ENCODE data around the gene CHSY3. TPM values are rescaled to one million over a fixed set of nuclear protein-coding genes. Genes with fewer than 3 reads are reported as not detected.

The CHSY3 gene
- total and polyA plus RNA-seq, 4 donors = 0.40 to 7.7 (median 2.1) TPM

DNA sequence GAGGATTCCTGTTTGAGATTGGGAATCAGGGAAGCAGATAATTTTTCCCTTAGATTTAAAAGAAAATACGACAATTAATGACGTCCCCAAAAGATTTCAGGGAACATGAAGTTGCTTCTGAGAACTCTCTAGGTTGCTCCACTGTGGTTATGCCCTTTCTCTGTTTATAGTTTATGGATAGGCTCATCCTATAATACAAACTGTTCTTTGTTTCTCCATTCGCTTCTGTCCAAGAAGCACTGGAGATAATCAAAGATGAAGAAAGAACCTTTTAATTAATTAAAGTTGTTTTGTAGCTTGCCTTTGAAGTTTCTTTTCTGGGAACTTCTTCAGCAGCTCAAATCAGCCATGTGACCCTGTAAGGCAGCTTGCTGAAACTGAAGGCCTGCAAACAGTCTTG is 87.5 kb downstream of the CHSY3 start:
- Histone ChIP-seq H3K27me3 (ENCODE audit: control insufficient read depth in 4 of 4, insufficient read depth in 4 of 4, low read length in 3 of 4) (no peaks in the 10 kb centered on the region), H3K9ac (ENCODE audit: low read depth in 1 of 2, low read length in 2 of 2) (no peak overlapping the region), H3K36me3 (ENCODE audit: control insufficient read depth in 4 of 4, insufficient read depth in 3 of 4, low read depth in 1 of 4, low read length in 3 of 4) (no peaks in the 10 kb centered on the region), H3K4me1 (ENCODE audit: control insufficient read depth in 4 of 4, insufficient read depth in 4 of 4, low read length in 3 of 4) (no peaks in the 10 kb centered on the region), H3K4me3 (ENCODE audit: low read depth in 1 of 3, low read length in 3 of 3) (no peak overlapping the region), H3K9me3 (ENCODE audit: control insufficient read depth in 4 of 4, low read length in 3 of 4) (no peaks in the 10 kb centered on the region), H3K27ac (ENCODE audit: low read depth in 1 of 2, low read length in 2 of 2) (no peak overlapping the region)
- DNase-seq (ENCODE audit: low spot score) = no peak
- 70% methylated on average over 3 of the region's 3 CpGs for WGBS
- TF ChIP-seq SP1 (IDR thresholded peaks at IDR 0.05) (no peak), FOXA1 (IDR thresholded peaks at IDR 0.05) (no peak), GABPA (IDR thresholded peaks at IDR 0.05 in 1 of 2, conservative IDR thresholded peaks at IDR 0.05 in 1 of 2) (no peak), RXRA (IDR thresholded peaks at IDR 0.05) (no peak)
- TF ChIP-seq, protein P1, sequence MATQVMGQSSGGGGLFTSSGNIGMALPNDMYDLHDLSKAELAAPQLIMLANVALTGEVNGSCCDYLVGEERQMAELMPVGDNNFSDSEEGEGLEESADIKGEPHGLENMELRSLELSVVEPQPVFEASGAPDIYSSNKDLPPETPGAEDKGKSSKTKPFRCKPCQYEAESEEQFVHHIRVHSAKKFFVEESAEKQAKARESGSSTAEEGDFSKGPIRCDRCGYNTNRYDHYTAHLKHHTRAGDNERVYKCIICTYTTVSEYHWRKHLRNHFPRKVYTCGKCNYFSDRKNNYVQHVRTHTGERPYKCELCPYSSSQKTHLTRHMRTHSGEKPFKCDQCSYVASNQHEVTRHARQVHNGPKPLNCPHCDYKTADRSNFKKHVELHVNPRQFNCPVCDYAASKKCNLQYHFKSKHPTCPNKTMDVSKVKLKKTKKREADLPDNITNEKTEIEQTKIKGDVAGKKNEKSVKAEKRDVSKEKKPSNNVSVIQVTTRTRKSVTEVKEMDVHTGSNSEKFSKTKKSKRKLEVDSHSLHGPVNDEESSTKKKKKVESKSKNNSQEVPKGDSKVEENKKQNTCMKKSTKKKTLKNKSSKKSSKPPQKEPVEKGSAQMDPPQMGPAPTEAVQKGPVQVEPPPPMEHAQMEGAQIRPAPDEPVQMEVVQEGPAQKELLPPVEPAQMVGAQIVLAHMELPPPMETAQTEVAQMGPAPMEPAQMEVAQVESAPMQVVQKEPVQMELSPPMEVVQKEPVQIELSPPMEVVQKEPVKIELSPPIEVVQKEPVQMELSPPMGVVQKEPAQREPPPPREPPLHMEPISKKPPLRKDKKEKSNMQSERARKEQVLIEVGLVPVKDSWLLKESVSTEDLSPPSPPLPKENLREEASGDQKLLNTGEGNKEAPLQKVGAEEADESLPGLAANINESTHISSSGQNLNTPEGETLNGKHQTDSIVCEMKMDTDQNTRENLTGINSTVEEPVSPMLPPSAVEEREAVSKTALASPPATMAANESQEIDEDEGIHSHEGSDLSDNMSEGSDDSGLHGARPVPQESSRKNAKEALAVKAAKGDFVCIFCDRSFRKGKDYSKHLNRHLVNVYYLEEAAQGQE (IDR thresholded peaks at IDR 0.05) = no peak
- TF ChIP-seq, protein P2, sequence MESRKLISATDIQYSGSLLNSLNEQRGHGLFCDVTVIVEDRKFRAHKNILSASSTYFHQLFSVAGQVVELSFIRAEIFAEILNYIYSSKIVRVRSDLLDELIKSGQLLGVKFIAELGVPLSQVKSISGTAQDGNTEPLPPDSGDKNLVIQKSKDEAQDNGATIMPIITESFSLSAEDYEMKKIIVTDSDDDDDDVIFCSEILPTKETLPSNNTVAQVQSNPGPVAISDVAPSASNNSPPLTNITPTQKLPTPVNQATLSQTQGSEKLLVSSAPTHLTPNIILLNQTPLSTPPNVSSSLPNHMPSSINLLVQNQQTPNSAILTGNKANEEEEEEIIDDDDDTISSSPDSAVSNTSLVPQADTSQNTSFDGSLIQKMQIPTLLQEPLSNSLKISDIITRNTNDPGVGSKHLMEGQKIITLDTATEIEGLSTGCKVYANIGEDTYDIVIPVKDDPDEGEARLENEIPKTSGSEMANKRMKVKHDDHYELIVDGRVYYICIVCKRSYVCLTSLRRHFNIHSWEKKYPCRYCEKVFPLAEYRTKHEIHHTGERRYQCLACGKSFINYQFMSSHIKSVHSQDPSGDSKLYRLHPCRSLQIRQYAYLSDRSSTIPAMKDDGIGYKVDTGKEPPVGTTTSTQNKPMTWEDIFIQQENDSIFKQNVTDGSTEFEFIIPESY (IDR thresholded peaks at IDR 0.05) = no peak
- TF ChIP-seq, protein P3, sequence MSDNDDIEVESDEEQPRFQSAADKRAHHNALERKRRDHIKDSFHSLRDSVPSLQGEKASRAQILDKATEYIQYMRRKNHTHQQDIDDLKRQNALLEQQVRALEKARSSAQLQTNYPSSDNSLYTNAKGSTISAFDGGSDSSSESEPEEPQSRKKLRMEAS (IDR thresholded peaks at IDR 0.05) = no peak

DNA sequence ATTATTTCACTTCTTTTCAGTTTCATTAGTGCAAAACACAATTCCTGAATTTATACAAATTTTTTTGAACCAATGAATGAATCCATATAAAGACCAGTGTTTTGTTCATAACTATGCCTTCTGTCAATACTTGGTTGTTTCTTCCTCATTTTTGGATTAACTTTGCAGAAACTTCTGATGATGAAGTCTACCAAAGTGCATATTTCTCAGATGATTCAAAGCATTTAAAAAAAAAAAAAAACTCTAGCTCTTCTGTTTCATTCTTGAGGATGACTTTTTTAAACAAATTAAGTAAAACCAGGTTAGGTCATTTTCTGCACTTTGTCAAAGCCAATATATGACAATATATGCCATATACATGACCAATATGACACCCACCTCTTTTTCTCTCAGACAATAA is 92.6 kb downstream of the CHSY3 start:
- Histone ChIP-seq H3K36me3 (ENCODE audit: control insufficient read depth in 4 of 4, insufficient read depth in 3 of 4, low read depth in 1 of 4, low read length in 3 of 4) (no peaks in the 10 kb centered on the region), H3K9me3 (ENCODE audit: control insufficient read depth in 4 of 4, low read length in 3 of 4) (no peaks in the 10 kb centered on the region), H3K27ac (ENCODE audit: low read depth in 1 of 2, low read length in 2 of 2) (no peak overlapping the region), H3K4me1 (ENCODE audit: control insufficient read depth in 4 of 4, insufficient read depth in 4 of 4, low read length in 3 of 4) (no peaks in the 10 kb centered on the region), H3K9ac (ENCODE audit: low read depth in 1 of 2, low read length in 2 of 2) (no peak overlapping the region), H3K4me3 (ENCODE audit: low read depth in 1 of 3, low read length in 3 of 3) (no peak overlapping the region), H3K27me3 (ENCODE audit: control insufficient read depth in 4 of 4, insufficient read depth in 4 of 4, low read length in 3 of 4) (no peaks in the 10 kb centered on the region)
- TF ChIP-seq, protein P1 (IDR thresholded peaks at IDR 0.05) = no peak
- TF ChIP-seq YY1 (IDR thresholded peaks at IDR 0.05) (no peak), GABPA (IDR thresholded peaks at IDR 0.05 in 1 of 2, conservative IDR thresholded peaks at IDR 0.05 in 1 of 2) (no peak), FOXA1 (IDR thresholded peaks at IDR 0.05) (no peak), JUND (IDR thresholded peaks at IDR 0.05) (no peak), HNF4A (conservative IDR thresholded peaks at IDR 0.05) (no peak), SP1 (IDR thresholded peaks at IDR 0.05) (no peak), HNF4G (IDR thresholded peaks at IDR 0.05) (no peak), RAD21 (IDR thresholded peaks at IDR 0.05) (no peak)
- TF ChIP-seq, protein P3 (IDR thresholded peaks at IDR 0.05) = no peak
- TF ChIP-seq, protein P4, sequence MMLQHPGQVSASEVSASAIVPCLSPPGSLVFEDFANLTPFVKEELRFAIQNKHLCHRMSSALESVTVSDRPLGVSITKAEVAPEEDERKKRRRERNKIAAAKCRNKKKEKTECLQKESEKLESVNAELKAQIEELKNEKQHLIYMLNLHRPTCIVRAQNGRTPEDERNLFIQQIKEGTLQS (IDR thresholded peaks at IDR 0.05) = no peak
- TF ChIP-seq, protein P2 (IDR thresholded peaks at IDR 0.05) = no peak
- no peak for DNase-seq (ENCODE audit: low spot score)

Measured in liver (tissue), 9 donors.